Testis (tissue), 3 donors: ENCODE results near the gene RTN4RL2. TPM values are rescaled to one million over a fixed set of nuclear protein-coding genes. Genes with fewer than 3 reads are reported as not detected.
"Not testable (repeated sequence)": the region's sequence is repeated elsewhere in the genome, so short reads cannot be mapped to it uniquely, and the experiment has no call there.

ENCODE experiments used
- DNase-seq: peaks from one replicate; pipeline ENCODE4 v3.0.0-alpha.2; 2019
- H3K27ac ChIP-seq, 2 donors: fragments of 200-600 bp; sonication (generic); one replicate each; pipeline ENCODE4 v1.5.1; 2019
- H3K27me3 ChIP-seq: fragments of 200-600 bp; sonication (generic); one replicate; pipeline ENCODE4 v1.5.1; 2019
- H3K36me3 ChIP-seq: fragments of 200-600 bp; sonication (generic); one replicate; pipeline ENCODE4 v1.5.1; 2017; ENCODE audit warnings: low read depth; ENCODE audit errors: missing control alignments
- H3K4me1 ChIP-seq: fragments of 200-600 bp; sonication (generic); one replicate; pipeline ENCODE4 v1.5.1; 2019
- H3K4me3 ChIP-seq, 2 donors: fragments of 200-600 bp; sonication (generic); one replicate each; pipeline ENCODE4 v1.5.1; 2017 to 2019
- H3K9me3 ChIP-seq: fragments of 200-600 bp; sonication (generic); one replicate; pipeline ENCODE4 v1.5.1; 2017
- CTCF ChIP-seq, 3 experiments: fragments of 450-650 bp in 2 of 3; fragments of 200-600 bp in 1 of 3; sonication (generic) in 1 of 3; IDR thresholded peaks; one replicate each; pipeline ENCODE4 v1.5.1; 2016 to 2019; ENCODE audit warnings: antibody characterized with exemption in 3 of 3, mild to moderate bottlenecking in 2 of 3, moderate library complexity in 1 of 3
- POLR2A ChIP-seq: fragments of 450-650 bp; IDR thresholded peaks from one replicate; pipeline ENCODE4 v1.6.1; 2017; ENCODE audit warnings: antibody characterized with exemption, mild to moderate bottlenecking, moderate library complexity
- WGBS, 2 donors: methylation state at CpG; one replicate each; pipeline ENCODE4 v1.1.5; 2018; 5-methylcytosine and 5-hydroxymethylcytosine counted together
- intact Hi-C: fragments of 100-400 bp; cut with DNase I; formaldehyde crosslinking; loops from one replicate; pipeline ENCODE4 v1.15.1; 2023; ENCODE audit warnings: low total_unique reads
- polyA plus RNA-seq: library from polyadenylated mRNA; stranded (reverse); fragments of 350-450 nt; fragmentation: Illumina TruSeq; extraction: RNeasy Lipid Tissue Mini Kit (QIAGEN cat#74804); gene quantifications from one replicate; pipeline ENCODE4 v1.2.3, GENCODE V29; 2014; ENCODE audit warnings: low read depth, low replicate concordance; ENCODE audit not compliant: insufficient read depth
- total RNA-seq, 2 donors: library from RNA; depleted of rRNA; stranded (reverse); fragments of >200 nt; gene quantifications; one replicate each; pipeline ENCODE4 v1.2.3, GENCODE V29; 2016

RTN4RL2 gene
- total and polyA plus RNA-seq, 3 donors from 2014 or later = 2.3 to 3.2 (median 2.5) TPM

GRCh38 chr11:57438345-57439285 is 21.7 kb upstream of the RTN4RL2 start:
- H3K4me1 ChIP-seq = no peaks in the 10 kb centered on the region
- no peaks in the 10 kb centered on the region for H3K9me3 ChIP-seq
- H3K27me3 ChIP-seq = no peaks in the 10 kb centered on the region
- H3K4me3 ChIP-seq = no peak overlapping the region
- intact Hi-C loops = no loop called here
- H3K36me3 ChIP-seq = no peaks in the 10 kb centered on the region
- DNase-seq = no peak
- WGBS, 2 donors = 87 to 89% methylated on average over 12 of the region's 12 CpGs
- H3K27ac ChIP-seq = no peak overlapping the region
- TF ChIP-seq POLR2A (no peak), CTCF (IDR thresholded peaks at IDR 0.05) (no peak)

GRCh38 chr11:57439786-57440185 is 20.5 kb upstream of the RTN4RL2 start:
- H3K9me3 ChIP-seq = no peaks in the 10 kb centered on the region
- intact Hi-C loops = no loop called here
- DNase-seq = no peak
- H3K27me3 ChIP-seq = no peaks in the 10 kb centered on the region
- H3K4me1 ChIP-seq = no peaks in the 10 kb centered on the region
- 69 to 75% methylated on average over 5 to 6 of the region's 6 CpGs for WGBS, 2 donors
- TF ChIP-seq POLR2A (no peak), CTCF (IDR thresholded peaks at IDR 0.05) (no peak)
- H3K27ac ChIP-seq = no peak overlapping the region
- H3K36me3 ChIP-seq = no peaks in the 10 kb centered on the region
- H3K4me3 ChIP-seq = no peak overlapping the region

GRCh38 chr11:57440744-57441414 is 19.4 kb upstream of the RTN4RL2 start:
- WGBS, 2 donors = 90 to 96% methylated on average over 4 of the region's 4 CpGs
- H3K27ac ChIP-seq = no peak overlapping the region
- no peaks in the 10 kb centered on the region for H3K9me3 ChIP-seq
- no peaks in the 10 kb centered on the region for H3K36me3 ChIP-seq
- TF ChIP-seq POLR2A (no peak), CTCF (IDR thresholded peaks at IDR 0.05) (no peak)
- intact Hi-C loops = no loop called here
- DNase-seq = no peak
- no peaks in the 10 kb centered on the region for H3K27me3 ChIP-seq
- no peaks in the 10 kb centered on the region for H3K4me1 ChIP-seq
- H3K4me3 ChIP-seq = no peak overlapping the region

GRCh38 chr11:57444362-57445121 is 15.8 kb upstream of the RTN4RL2 start:
- 76 to 80% methylated on average over 9 of the region's 9 CpGs for WGBS, 2 donors

GRCh38 chr11:57445122-57445394 is 15.3 kb upstream of the RTN4RL2 start:
- H3K4me3 ChIP-seq, H3K9me3 ChIP-seq, H3K27me3 ChIP-seq, H3K36me3 ChIP-seq, intact Hi-C loops, DNase-seq, H3K4me1 ChIP-seq, H3K27ac ChIP-seq: not testable (repeated sequence)
- WGBS, 2 donors = 72 to 84% methylated on average over 8 to 9 of the region's 9 CpGs

More at GRCh38 chr11:57444362-57445121, 15.8 kb upstream of the RTN4RL2 start:
- Histone ChIP-seq H3K9me3 (no peaks in the 10 kb centered on the region), H3K4me1 (no peaks in the 10 kb centered on the region), H3K36me3 (no peaks in the 10 kb centered on the region), H3K27me3 (no peaks in the 10 kb centered on the region), H3K4me3 (no peak overlapping the region), H3K27ac (no peak overlapping the region)
- DNase-seq = no peak
- intact Hi-C loops = no loop called here
- no peak for TF ChIP-seq POLR2A
- TF ChIP-seq CTCF (IDR thresholded peaks at IDR 0.05) = no peak
